Measurements from ENCODE around the gene DHX35. TPM values are rescaled to one million over a fixed set of nuclear protein-coding genes. Genes with fewer than 3 reads are reported as not detected.

Gene DHX35
- total RNA-seq, 1 donor from 2014 or later: 14.0 TPM

- no peak for DNase-seq (ENCODE audit: extremely low spot score, unreplicated experiment)
- no peak for TF ChIP-seq CTCF (conservative IDR thresholded peaks at IDR 0.05)
- Mint-ChIP-seq H3K9me3 (no peaks in the 10 kb centered on the region), H3K27ac (no peak overlapping the region), H3K36me3 (peaks cover 43% of the 10 kb centered on the region), H3K27me3 (no peaks in the 10 kb centered on the region), H3K4me3 (no peak overlapping the region), H3K4me1 (ENCODE audit: unreplicated experiment) (no peaks in the 10 kb centered on the region)
These were observed 59.6 kb downstream of the DHX35 start for GRCh38 chr20:39021748-39022147.

DNA sequence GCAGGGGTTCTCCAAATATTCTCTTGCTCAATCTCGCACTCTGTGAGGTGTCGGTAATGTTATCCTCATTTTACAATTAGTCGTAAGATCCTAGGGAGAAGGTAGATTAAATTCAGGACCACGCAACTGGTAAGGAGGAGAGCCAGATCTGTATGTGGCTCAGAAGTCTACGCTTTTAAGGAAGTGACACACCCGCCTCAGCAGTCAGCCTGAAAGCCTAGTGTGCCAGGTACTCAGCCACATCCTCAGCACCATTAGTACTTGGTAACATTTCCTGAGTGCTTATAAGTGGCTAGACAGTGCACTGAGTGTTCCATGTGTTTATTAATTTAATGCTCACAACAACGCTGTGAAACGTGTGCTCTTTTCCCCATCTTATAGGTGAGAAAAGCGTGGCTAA lies 63.7 kb downstream of the DHX35 start:
- Mint-ChIP-seq H3K9me3 (no peaks in the 10 kb centered on the region), H3K27me3 (no peaks in the 10 kb centered on the region), H3K36me3 (peaks cover 30% of the 10 kb centered on the region)

GRCh38 chr20:39029364-39029763 lies 67.2 kb downstream of the DHX35 start:
- H3K9me3 Mint-ChIP-seq: no peaks in the 10 kb centered on the region
- peaks cover 9% of the 10 kb centered on the region for H3K4me1 Mint-ChIP-seq (ENCODE audit: unreplicated experiment)
- DNase-seq (ENCODE audit: extremely low spot score, unreplicated experiment): no peak
- H3K27ac Mint-ChIP-seq: no peak overlapping the region
- H3K4me3 Mint-ChIP-seq: no peak overlapping the region
- peaks cover 30% of the 10 kb centered on the region for H3K36me3 Mint-ChIP-seq
- no peaks in the 10 kb centered on the region for H3K27me3 Mint-ChIP-seq
- no peak for TF ChIP-seq CTCF (conservative IDR thresholded peaks at IDR 0.05)

More for the DNA sequence above, 63.7 kb downstream of the DHX35 start:
- DNase-seq (ENCODE audit: extremely low spot score, unreplicated experiment): no peak
- Mint-ChIP-seq H3K4me1 (ENCODE audit: unreplicated experiment) (peaks cover 9% of the 10 kb centered on the region), H3K4me3 (no peak overlapping the region), H3K27ac (no peak overlapping the region)
- TF ChIP-seq CTCF (conservative IDR thresholded peaks at IDR 0.05): no peak

- Mint-ChIP-seq H3K27ac (no peak overlapping the region), H3K4me1 (ENCODE audit: unreplicated experiment) (peaks cover 9% of the 10 kb centered on the region), H3K36me3 (peaks cover 18% of the 10 kb centered on the region)
These were observed 70.9 kb downstream of the DHX35 start for GRCh38 chr20:39032997-39033396.

DNA sequence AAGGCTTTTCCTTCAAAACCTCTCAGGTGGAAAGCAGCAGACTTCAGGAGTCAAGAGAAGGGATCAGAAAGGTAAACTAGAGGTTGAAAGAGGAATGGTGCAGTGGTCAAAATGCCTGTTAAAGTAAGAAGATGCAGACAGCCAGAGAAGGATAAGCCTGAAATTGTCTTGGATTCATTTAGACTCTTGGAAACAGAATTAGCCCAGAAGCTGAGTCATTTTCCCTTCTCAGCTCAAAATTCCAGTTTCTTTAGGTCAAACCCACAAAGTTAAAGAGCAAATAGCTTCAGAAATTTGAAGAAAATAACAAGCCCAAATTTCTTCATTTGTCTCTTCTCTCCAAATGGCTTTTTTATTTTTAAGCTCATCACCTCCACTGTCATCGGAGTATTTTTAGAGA lies 73.9 kb downstream of the DHX35 start:
- Mint-ChIP-seq H3K4me3 (no peak overlapping the region), H3K4me1 (ENCODE audit: unreplicated experiment) (no peaks in the 10 kb centered on the region), H3K9me3 (no peaks in the 10 kb centered on the region), H3K27me3 (no peaks in the 10 kb centered on the region), H3K36me3 (peaks cover 11% of the 10 kb centered on the region), H3K27ac (no peak overlapping the region)
- DNase-seq (ENCODE audit: extremely low spot score, unreplicated experiment): no peak
- no peak for TF ChIP-seq CTCF (conservative IDR thresholded peaks at IDR 0.05)

More at GRCh38 chr20:39032997-39033396, 70.9 kb downstream of the DHX35 start:
- Mint-ChIP-seq H3K9me3 (no peaks in the 10 kb centered on the region), H3K27me3 (no peaks in the 10 kb centered on the region), H3K4me3 (no peak overlapping the region)
- TF ChIP-seq CTCF (conservative IDR thresholded peaks at IDR 0.05): no peak
- DNase-seq (ENCODE audit: extremely low spot score, unreplicated experiment): peak; percentile 27

DNA sequence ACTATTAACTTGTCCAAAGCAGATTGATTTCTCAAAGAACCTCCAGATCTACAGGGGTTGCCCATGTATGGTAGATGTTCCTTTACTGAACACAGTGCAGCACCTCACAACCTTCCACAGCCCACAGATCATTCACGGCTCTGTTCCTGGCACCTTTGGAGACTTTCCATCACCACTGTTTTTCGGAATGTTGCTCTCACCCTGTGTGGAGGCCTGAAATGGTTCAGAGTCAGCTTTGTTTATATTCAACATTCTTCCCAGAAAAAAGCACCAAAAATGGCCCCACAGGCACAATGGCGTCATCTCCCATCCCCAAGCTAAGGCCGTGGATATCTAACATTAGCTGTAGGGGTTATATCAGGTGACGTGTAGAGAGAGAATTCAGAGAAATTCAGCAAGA lies 74.7 kb downstream of the DHX35 start:
- Mint-ChIP-seq H3K36me3 (peaks cover 11% of the 10 kb centered on the region), H3K27ac (no peak overlapping the region), H3K4me1 (ENCODE audit: unreplicated experiment) (no peaks in the 10 kb centered on the region), H3K9me3 (no peaks in the 10 kb centered on the region), H3K4me3 (no peak overlapping the region), H3K27me3 (no peaks in the 10 kb centered on the region)
- TF ChIP-seq CTCF (conservative IDR thresholded peaks at IDR 0.05): no peak
- DNase-seq (ENCODE audit: extremely low spot score, unreplicated experiment): no peak

Data from type B pancreatic cell (in vitro differentiated cells).